Measurements from ENCODE around the gene LCN2. TPM values are rescaled to one million over a fixed set of nuclear protein-coding genes. Genes with fewer than 3 reads are reported as not detected.

Gene LCN2
- total RNA-seq, 1 donor from 2014 or later: not detected

- Mint-ChIP-seq H3K36me3 (no peaks in the 10 kb centered on the region), H3K27me3 (ENCODE audit: insufficient read depth, low read depth) (peaks cover 9% of the 10 kb centered on the region), H3K4me1 (peaks cover 12% of the 10 kb centered on the region), H3K4me3 (no peak overlapping the region), H3K27ac (peak overlapping the region; percentile 15), H3K9me3 (no peaks in the 10 kb centered on the region)
- H3K79me2 ChIP-seq (ENCODE audit: low read depth): no peaks in the 10 kb centered on the region
- no peaks in the 10 kb centered on the region for H3K9me3 ChIP-seq (ENCODE audit: low read depth)
- H3K4me2 ChIP-seq: no peak overlapping the region
- H4K20me1 ChIP-seq (ENCODE audit: low read depth): no peaks in the 10 kb centered on the region
- no peaks in the 10 kb centered on the region for H3K36me3 ChIP-seq
- TF ChIP-seq EZH2 (IDR thresholded peaks at IDR 0.05): no peak
- H3K4me3 ChIP-seq: no peak overlapping the region
- peaks cover 6% of the 10 kb centered on the region for H3F3A ChIP-seq (ENCODE audit: low read depth)
- DNase-seq (ENCODE audit: low spot score): no peak
- no peak overlapping the region for H2AFZ ChIP-seq (replicated peaks)
- H3K9ac ChIP-seq: no peak overlapping the region
- H3K27ac ChIP-seq: no peak overlapping the region
- H3K4me1 ChIP-seq: no peaks in the 10 kb centered on the region
- no peaks in the 10 kb centered on the region for H3K27me3 ChIP-seq
These were observed 3.1 kb downstream of the LCN2 start for GRCh38 chr9:128152133-128153059.

- Mint-ChIP-seq H3K4me3 (no peak overlapping the region), H3K9me3 (no peaks in the 10 kb centered on the region), H3K27ac (no peak overlapping the region), H3K36me3 (no peaks in the 10 kb centered on the region), H3K4me1 (peaks cover 12% of the 10 kb centered on the region), H3K27me3 (ENCODE audit: insufficient read depth, low read depth) (peaks cover 9% of the 10 kb centered on the region)
- no peak for DNase-seq (ENCODE audit: low spot score)
- Histone ChIP-seq H2AFZ (replicated peaks) (no peak overlapping the region), H3F3A (ENCODE audit: low read depth) (peaks cover 6% of the 10 kb centered on the region), H3K4me1 (no peaks in the 10 kb centered on the region), H3K27me3 (no peaks in the 10 kb centered on the region), H3K9ac (no peak overlapping the region), H3K4me2 (no peak overlapping the region), H3K79me2 (ENCODE audit: low read depth) (no peaks in the 10 kb centered on the region), H3K27ac (no peak overlapping the region), H4K20me1 (ENCODE audit: low read depth) (no peaks in the 10 kb centered on the region), H3K36me3 (no peaks in the 10 kb centered on the region), H3K9me3 (ENCODE audit: low read depth) (no peaks in the 10 kb centered on the region), H3K4me3 (no peak overlapping the region)
- TF ChIP-seq EZH2 (IDR thresholded peaks at IDR 0.05) (no peak), EZH2phosphoT487 (IDR thresholded peaks at IDR 0.05) (no peak)
- TF ChIP-seq, protein P1, sequence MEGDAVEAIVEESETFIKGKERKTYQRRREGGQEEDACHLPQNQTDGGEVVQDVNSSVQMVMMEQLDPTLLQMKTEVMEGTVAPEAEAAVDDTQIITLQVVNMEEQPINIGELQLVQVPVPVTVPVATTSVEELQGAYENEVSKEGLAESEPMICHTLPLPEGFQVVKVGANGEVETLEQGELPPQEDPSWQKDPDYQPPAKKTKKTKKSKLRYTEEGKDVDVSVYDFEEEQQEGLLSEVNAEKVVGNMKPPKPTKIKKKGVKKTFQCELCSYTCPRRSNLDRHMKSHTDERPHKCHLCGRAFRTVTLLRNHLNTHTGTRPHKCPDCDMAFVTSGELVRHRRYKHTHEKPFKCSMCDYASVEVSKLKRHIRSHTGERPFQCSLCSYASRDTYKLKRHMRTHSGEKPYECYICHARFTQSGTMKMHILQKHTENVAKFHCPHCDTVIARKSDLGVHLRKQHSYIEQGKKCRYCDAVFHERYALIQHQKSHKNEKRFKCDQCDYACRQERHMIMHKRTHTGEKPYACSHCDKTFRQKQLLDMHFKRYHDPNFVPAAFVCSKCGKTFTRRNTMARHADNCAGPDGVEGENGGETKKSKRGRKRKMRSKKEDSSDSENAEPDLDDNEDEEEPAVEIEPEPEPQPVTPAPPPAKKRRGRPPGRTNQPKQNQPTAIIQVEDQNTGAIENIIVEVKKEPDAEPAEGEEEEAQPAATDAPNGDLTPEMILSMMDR (IDR thresholded peaks at IDR 0.05): no peak
These were observed 4.0 kb downstream of the LCN2 start for GRCh38 chr9:128153060-128153946.

GRCh38 chr9:128153947-128154695 is 4.9 kb downstream of the LCN2 start:
- DNase-seq (ENCODE audit: low spot score): no peak
- Histone ChIP-seq H3K4me1 (no peaks in the 10 kb centered on the region), H2AFZ (replicated peaks) (no peak overlapping the region), H3K27me3 (no peaks in the 10 kb centered on the region), H3F3A (ENCODE audit: low read depth) (peaks cover 6% of the 10 kb centered on the region), H3K36me3 (no peaks in the 10 kb centered on the region), H3K9ac (no peak overlapping the region), H3K79me2 (ENCODE audit: low read depth) (no peaks in the 10 kb centered on the region), H3K27ac (no peak overlapping the region), H3K4me3 (no peak overlapping the region), H3K9me3 (ENCODE audit: low read depth) (no peaks in the 10 kb centered on the region), H3K4me2 (no peak overlapping the region), H4K20me1 (ENCODE audit: low read depth) (no peaks in the 10 kb centered on the region)
- no peak overlapping the region for H3K27ac Mint-ChIP-seq
- no peak for TF ChIP-seq EZH2 (IDR thresholded peaks at IDR 0.05)
- TF ChIP-seq, protein P1 (IDR thresholded peaks at IDR 0.05): no peak
- TF ChIP-seq EZH2phosphoT487 (IDR thresholded peaks at IDR 0.05): no peak
- H3K36me3 Mint-ChIP-seq: no peaks in the 10 kb centered on the region
- H3K4me3 Mint-ChIP-seq: no peak overlapping the region
- peaks cover 7% of the 10 kb centered on the region for H3K27me3 Mint-ChIP-seq (ENCODE audit: insufficient read depth, low read depth)
- H3K4me1 Mint-ChIP-seq: peaks cover 9% of the 10 kb centered on the region
- H3K9me3 Mint-ChIP-seq: no peaks in the 10 kb centered on the region

Data from neural progenitor cell (in vitro differentiated cells).